AG04450 (cell line): ENCODE results near the gene OXTR. TPM values are rescaled to one million over a fixed set of nuclear protein-coding genes. Genes with fewer than 3 reads are reported as not detected.

Experiments
- CTCF ChIA-PET: fragments of 300-600, 350-600 bp; formaldehyde crosslinking; extraction: SDS; loops from one replicate; lab custom pipeline; 2022; ENCODE audit warnings: antibody characterized with exemption, inconsistent platforms; lab: Charles Lee
- POLR2A ChIA-PET: fragments of 350-600 bp; formaldehyde crosslinking; extraction: SDS; loops from one replicate; lab custom pipeline; 2021; ENCODE audit warnings: antibody characterized with exemption, inconsistent platforms; lab: Yijun Ruan, JAX
- DNase-seq: peaks from one replicate; pipeline ENCODE4 v3.0.0-alpha.2; 2011; ENCODE audit warnings: low read depth, low spot score
- H3K27ac ChIP-seq: one replicate; pipeline ENCODE4 v1.5.1; 2012; ENCODE audit warnings: low read depth, low read length, control low read depth
- H3K27me3 ChIP-seq: one replicate; pipeline ENCODE4 v1.6.0; 2012; ENCODE audit warnings: low read length; ENCODE audit not compliant: control insufficient read depth, insufficient read depth
- H3K4me3 ChIP-seq: 2 replicates; pipeline ENCODE4 v1.5.1; 2011; ENCODE audit warnings: mild to moderate bottlenecking, low read depth, low read length, control low read depth
- H3K9me3 ChIP-seq: 2 replicates; pipeline ENCODE4 v1.5.1; 2012; ENCODE audit warnings: low read length; ENCODE audit not compliant: control insufficient read depth, insufficient read depth
- polyA plus RNA-seq: library from polyadenylated mRNA; depleted of rRNA; stranded (reverse); fragments of >200 nt; gene quantifications from 2 replicates; pipeline ENCODE4 v1.2.3, GENCODE V29; 2011
- TF ChIP-seq, protein P1 (sequence below): IDR thresholded peaks from 2 replicates; pipeline ENCODE4 v1.5.1; 2011; ENCODE audit warnings: low read depth, low read length, control low read depth, inconsistent platforms

OXTR gene
- polyA plus RNA-seq, 1 experiment: 58.7 TPM

DNA sequence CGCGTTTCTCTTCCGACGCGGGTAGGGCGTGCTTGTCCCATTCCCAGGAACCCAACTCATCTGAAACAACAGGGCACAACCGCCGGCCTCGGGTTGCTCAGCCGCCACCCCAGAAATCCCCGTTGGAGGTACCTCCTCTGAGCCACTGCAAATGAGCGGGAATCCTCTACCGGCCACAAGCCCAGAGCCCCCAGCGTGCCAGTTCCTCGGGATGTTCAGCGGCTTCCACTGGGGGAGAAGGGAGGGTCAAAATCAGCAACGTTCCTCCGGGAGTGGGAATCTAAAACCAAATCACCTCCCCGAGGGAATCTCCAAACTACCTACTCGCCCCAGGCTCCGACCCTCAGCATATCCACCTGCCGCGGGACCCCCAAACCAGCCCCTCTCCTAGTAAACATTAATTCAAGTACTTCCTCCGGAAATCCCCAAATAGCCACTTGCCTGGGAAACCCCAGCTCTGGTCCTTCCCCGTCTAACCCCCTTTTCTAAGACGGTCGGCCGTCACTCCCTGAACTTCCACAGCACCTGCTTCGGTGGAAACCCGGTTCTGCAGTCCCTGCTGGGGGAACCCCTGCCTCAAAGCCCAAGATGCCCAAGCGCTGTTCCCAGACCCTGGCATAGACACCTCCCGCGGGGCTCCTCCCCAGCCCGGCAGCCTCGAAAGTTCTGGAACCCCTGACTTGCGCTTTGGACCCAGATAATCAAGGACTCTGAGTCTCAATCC, 887 bp downstream of the OXTR start:
- POLR2A ChIA-PET: interaction anchor here (0.6 to 1.9 kb wide), 3 partner anchors 119 to 179 kb away, joined by 3 to 20 read pairs (median 4); no protein-coding TSS in a partner anchor

GRCh38 chr3:8767667-8768363, 1.6 kb downstream of the OXTR start:
- Histone ChIP-seq H3K9me3 (no peaks in the 10 kb centered on the region; the same call in 1 of the 2 replicates), H3K4me3 (peak overlapping the region; percentile 66), H3K27ac (peak overlapping the region; percentile 57), H3K27me3 (no peaks in the 10 kb centered on the region)
- TF ChIP-seq, protein P1, sequence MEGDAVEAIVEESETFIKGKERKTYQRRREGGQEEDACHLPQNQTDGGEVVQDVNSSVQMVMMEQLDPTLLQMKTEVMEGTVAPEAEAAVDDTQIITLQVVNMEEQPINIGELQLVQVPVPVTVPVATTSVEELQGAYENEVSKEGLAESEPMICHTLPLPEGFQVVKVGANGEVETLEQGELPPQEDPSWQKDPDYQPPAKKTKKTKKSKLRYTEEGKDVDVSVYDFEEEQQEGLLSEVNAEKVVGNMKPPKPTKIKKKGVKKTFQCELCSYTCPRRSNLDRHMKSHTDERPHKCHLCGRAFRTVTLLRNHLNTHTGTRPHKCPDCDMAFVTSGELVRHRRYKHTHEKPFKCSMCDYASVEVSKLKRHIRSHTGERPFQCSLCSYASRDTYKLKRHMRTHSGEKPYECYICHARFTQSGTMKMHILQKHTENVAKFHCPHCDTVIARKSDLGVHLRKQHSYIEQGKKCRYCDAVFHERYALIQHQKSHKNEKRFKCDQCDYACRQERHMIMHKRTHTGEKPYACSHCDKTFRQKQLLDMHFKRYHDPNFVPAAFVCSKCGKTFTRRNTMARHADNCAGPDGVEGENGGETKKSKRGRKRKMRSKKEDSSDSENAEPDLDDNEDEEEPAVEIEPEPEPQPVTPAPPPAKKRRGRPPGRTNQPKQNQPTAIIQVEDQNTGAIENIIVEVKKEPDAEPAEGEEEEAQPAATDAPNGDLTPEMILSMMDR: no peak
- CTCF ChIA-PET: interaction anchor here (1.0 to 3.6 kb wide), 9 partner anchors 9 to 202 kb away, joined by 5 to 78 read pairs (median 18); no protein-coding TSS in a partner anchor
- no peak for DNase-seq
- POLR2A ChIA-PET: interaction anchor here (1.9 kb wide), 1 partner anchor 120 kb away, joined by 20 read pairs; no protein-coding TSS in a partner anchor

More for the DNA sequence above, 887 bp downstream of the OXTR start:
- Histone ChIP-seq H3K27me3 (no peaks in the 10 kb centered on the region), H3K4me3 (peak overlapping the region; percentile 66), H3K27ac (peak overlapping the region; percentile 57), H3K9me3 (no peaks in the 10 kb centered on the region; the same call in 1 of the 2 replicates)
- TF ChIP-seq, protein P1: no peak
- CTCF ChIA-PET: interaction anchor here (0.5 to 3.6 kb wide), 45 partner anchors 9 to 534 kb away, joined by 3 to 78 read pairs (median 11); partner anchors contain the start of gene RAD18
- DNase-seq: no peak

DNA sequence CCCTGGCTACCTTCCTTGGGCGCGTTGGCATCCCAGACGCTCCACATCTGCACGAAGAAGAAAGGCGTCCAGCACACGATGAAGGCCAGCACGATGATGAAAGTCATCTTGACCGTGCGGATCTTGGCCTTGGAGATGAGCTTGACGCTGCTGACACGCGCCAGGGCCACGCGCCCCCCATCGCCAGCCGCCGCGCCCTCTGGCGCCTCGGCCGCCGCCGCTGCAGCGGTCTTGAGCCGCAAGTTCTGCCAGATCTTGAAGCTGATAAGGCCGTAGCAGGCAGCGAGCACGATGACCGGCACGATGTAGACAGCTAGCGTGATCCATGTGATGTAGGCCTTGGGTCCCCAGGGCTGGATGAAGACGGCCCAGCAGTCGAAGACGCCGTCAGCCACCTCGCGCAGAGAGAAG, 2.2 kb downstream of the OXTR start:
- TF ChIP-seq, protein P1: no peak
- no peak overlapping the region for H3K27ac ChIP-seq
- DNase-seq: no peak
- ChIA-PET CTCF (interaction anchor here (1.6 to 2.6 kb wide), 2 partner anchors 12 to 220 kb away, joined by 3 to 8 read pairs; no protein-coding TSS in a partner anchor), POLR2A (no interaction called here)
- H3K9me3 ChIP-seq: no peaks in the 10 kb centered on the region; the same call in 1 of the 2 replicates
- no peaks in the 10 kb centered on the region for H3K27me3 ChIP-seq
- H3K4me3 ChIP-seq: peak overlapping the region; percentile 66

DNA sequence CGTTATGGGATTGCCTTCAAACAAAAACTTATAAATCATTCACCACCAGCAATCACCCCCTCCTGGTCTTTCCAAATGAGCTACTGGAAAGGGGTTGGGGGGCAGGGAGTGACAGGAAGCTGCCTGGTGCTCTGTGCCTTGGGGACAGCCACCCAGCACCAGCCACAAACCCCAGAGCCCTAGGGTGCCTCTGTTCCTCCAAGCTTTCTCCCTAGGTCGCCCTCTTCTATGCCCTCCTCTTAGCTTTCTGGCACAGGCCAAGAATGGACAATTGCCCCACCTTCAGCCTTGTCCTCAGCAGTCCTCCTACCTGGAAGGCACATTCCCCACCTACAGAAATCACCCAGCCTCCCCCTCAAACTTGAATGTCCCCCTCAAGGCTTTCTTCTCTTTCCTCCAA, 3.3 kb downstream of the OXTR start:
- no peak for DNase-seq
- no peaks in the 10 kb centered on the region for H3K27me3 ChIP-seq
- no peaks in the 10 kb centered on the region; the same call in 1 of the 2 replicates for H3K9me3 ChIP-seq
- TF ChIP-seq, protein P1: no peak
- peak overlapping the region; percentile 66 for H3K4me3 ChIP-seq
- POLR2A ChIA-PET: no interaction called here
- H3K27ac ChIP-seq: no peak overlapping the region
- CTCF ChIA-PET: interaction anchor here (0.6 to 2.6 kb wide), 4 partner anchors 11 to 221 kb away, joined by 3 to 8 read pairs (median 4); no protein-coding TSS in a partner anchor
